HepG2 (cell line): ENCODE measurements around the gene MAFF. TPM values are rescaled to one million over a fixed set of nuclear protein-coding genes. Genes with fewer than 3 reads are reported as not detected.

Experiments
- MXI1 ChIP-seq: IDR thresholded peaks from 3 replicates; pipeline ENCODE4 v1.6.1; 2012; ENCODE audit warnings: low read depth, low read length, inconsistent platforms, borderline replicate concordance
- SOX6 ChIP-seq, 2 experiments: fragments of 450-650 bp in 1 of 2; sonication (generic) in 1 of 2; formaldehyde crosslinking in 1 of 2; IDR thresholded peaks; 2 replicates each; pipeline versions ENCODE4 v1.4.0 to v1.6.1; 2017 to 2020; ENCODE audit warnings: antibody characterized with exemption in 1 of 2, mild to moderate bottlenecking in 1 of 2, missing genetic modification reagents in 1 of 2
- SP2 ChIP-seq: sonication (generic); formaldehyde crosslinking; IDR thresholded peaks from 2 replicates; pipeline ENCODE4 v1.5.1; 2020; ENCODE audit warnings: mild to moderate bottlenecking, missing genetic modification reagents
- ZNF260 ChIP-seq: sonication (generic); formaldehyde crosslinking; IDR thresholded peaks from 2 replicates; pipeline ENCODE4 v1.4.0; 2020; ENCODE audit warnings: missing genetic modification reagents, low read depth, mild to moderate bottlenecking, borderline replicate concordance
- ZNF598 ChIP-seq: sonication (generic); formaldehyde crosslinking; IDR thresholded peaks from 2 replicates; pipeline ENCODE4 v1.5.1; 2020; ENCODE audit warnings: mild to moderate bottlenecking, missing genetic modification reagents, borderline replicate concordance
- polyA plus RNA-seq, 8 experiments: library from polyadenylated mRNA; depleted of rRNA in 3 of 8; stranded (reverse) in 7 of 8; unstranded in 1 of 8; fragments of >200 nt; fragmentation: Illumina TruSeq in 4 of 8; extraction: Trizol in 4 of 8; gene quantifications; 2 replicates each; pipeline versions ENCODE4 v1.2.1 to v1.2.3, GENCODE V29; 2011 to 2016; ENCODE audit warnings: low read depth in 4 of 8, missing spikeins in 1 of 8, mixed read lengths in 1 of 8; ENCODE audit not compliant: insufficient read depth in 1 of 8
- total RNA-seq, 5 experiments: library from RNA; depleted of rRNA; stranded (reverse); fragments of >200 nt; fragmentation: Illumina TruSeq; extraction: Trizol; gene quantifications; 2 replicates each; pipeline ENCODE4 v1.2.3, GENCODE V29; 2016; ENCODE audit warnings: low read depth in 1 of 5
- TF ChIP-seq, protein P1 (sequence below): sonication (generic); formaldehyde crosslinking; IDR thresholded peaks from 2 replicates; pipeline ENCODE4 v1.4.0; 2020; ENCODE audit warnings: missing genetic modification reagents

MAFF gene
- total and polyA plus RNA-seq, 2 of the 13 experiments (the other 11 are each of a cell fraction or from before 2014, with no cell fraction given) = 5.4 to 14.3 TPM

DNA sequence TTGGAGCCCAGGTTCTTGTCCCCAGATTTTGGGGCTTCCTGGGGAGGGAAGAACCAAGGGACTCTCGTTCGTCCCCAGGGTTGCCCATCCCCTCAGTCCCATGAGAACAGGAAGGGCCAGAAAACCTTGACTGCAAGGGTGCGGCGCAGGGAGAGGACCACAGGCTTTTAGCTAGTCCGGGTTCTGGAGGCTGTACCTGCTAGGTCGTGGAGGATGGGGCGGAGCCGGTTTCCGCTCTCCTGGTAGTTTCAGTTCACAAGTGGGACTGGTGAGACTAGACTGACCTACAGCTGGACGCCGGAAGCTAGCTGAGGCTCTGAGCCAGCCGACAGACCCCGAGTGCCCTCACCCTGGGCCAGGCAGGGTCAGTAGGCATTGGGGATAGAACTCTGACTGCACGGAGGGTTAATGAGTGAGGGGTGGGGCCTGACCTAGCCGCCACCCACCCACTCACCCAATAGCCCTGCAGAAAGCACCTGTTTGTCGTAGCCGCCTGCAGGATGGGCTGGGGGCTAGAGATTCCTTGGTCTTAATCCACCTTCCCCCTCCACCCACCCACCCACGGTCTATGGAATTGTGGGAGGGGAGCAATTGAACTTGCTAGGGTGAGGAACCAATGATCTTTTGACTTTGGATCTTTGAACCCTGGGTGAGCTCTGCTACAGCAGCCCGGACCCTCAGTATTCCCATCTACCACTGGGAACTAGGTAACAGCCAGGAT, 1.5 kb downstream of the MAFF start (continued):
- TF ChIP-seq, protein P1, sequence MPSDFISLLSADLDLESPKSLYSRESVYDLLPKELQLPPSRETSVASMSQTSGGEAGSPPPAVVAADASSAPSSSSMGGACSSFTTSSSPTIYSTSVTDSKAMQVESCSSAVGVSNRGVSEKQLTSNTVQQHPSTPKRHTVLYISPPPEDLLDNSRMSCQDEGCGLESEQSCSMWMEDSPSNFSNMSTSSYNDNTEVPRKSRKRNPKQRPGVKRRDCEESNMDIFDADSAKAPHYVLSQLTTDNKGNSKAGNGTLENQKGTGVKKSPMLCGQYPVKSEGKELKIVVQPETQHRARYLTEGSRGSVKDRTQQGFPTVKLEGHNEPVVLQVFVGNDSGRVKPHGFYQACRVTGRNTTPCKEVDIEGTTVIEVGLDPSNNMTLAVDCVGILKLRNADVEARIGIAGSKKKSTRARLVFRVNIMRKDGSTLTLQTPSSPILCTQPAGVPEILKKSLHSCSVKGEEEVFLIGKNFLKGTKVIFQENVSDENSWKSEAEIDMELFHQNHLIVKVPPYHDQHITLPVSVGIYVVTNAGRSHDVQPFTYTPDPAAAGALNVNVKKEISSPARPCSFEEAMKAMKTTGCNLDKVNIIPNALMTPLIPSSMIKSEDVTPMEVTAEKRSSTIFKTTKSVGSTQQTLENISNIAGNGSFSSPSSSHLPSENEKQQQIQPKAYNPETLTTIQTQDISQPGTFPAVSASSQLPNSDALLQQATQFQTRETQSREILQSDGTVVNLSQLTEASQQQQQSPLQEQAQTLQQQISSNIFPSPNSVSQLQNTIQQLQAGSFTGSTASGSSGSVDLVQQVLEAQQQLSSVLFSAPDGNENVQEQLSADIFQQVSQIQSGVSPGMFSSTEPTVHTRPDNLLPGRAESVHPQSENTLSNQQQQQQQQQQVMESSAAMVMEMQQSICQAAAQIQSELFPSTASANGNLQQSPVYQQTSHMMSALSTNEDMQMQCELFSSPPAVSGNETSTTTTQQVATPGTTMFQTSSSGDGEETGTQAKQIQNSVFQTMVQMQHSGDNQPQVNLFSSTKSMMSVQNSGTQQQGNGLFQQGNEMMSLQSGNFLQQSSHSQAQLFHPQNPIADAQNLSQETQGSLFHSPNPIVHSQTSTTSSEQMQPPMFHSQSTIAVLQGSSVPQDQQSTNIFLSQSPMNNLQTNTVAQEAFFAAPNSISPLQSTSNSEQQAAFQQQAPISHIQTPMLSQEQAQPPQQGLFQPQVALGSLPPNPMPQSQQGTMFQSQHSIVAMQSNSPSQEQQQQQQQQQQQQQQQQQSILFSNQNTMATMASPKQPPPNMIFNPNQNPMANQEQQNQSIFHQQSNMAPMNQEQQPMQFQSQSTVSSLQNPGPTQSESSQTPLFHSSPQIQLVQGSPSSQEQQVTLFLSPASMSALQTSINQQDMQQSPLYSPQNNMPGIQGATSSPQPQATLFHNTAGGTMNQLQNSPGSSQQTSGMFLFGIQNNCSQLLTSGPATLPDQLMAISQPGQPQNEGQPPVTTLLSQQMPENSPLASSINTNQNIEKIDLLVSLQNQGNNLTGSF (CRISPR knock-in tag) = no peak
- peak; percentile 61; the same call in 1 of the 2 replicates for TF ChIP-seq ZNF598 (CRISPR knock-in tag)
- no peak for TF ChIP-seq SP2 (CRISPR knock-in tag)
- no peak for TF ChIP-seq MXI1
- no peak for TF ChIP-seq SOX6 (IDR thresholded peaks at IDR 0.05)
- TF ChIP-seq SOX6 (CRISPR knock-in tag; IDR thresholded peaks at IDR 0.05) = 0 out of 2 replicates have a peak, but pooled peaks have one; percentile 26
- TF ChIP-seq ZNF260 (CRISPR knock-in tag) = no peak
- TF ChIP-seq, all 625 proteins: peak for 28
